Eye (tissue), 1 donor: ENCODE results near the gene CHST5.
A peak's percentile ranks its signal among the peaks of the same experiment; 100 is the strongest.

Experiments
- DNase-seq: peaks from one replicate; pipeline ENCODE4 v3.0.0-alpha.2; 2015

The CHST5 gene

GRCh38 chr16:75502916-75503605 lies 32.8 kb downstream of the CHST5 start:
- DNase-seq, result no peak

- peak; percentile 33 for DNase-seq
These were observed 34.1 kb downstream of the CHST5 start for GRCh38 chr16:75501820-75502219.

- no peak for DNase-seq
These were observed 34.5 kb downstream of the CHST5 start for GRCh38 chr16:75501359-75501758.

- DNase-seq, result peak; percentile 52
These were observed 37.1 kb downstream of the CHST5 start for GRCh38 chr16:75498605-75499322.

GRCh38 chr16:75497558-75497957 lies 38.4 kb downstream of the CHST5 start:
- DNase-seq, result no peak

- DNase-seq, result no peak
These were observed 40.7 kb downstream of the CHST5 start, which contains the start of gene CHST6 for GRCh38 chr16:75495076-75495674. TSS of gene CHST6 (minus strand) at chr16:75495441. CDS start at chr16:75479828, 15,613 bp downstream.

- DNase-seq, result peak; percentile 68
These were observed 41.2 kb downstream of the CHST5 start for GRCh38 chr16:75494661-75495075.

- DNase-seq, result no peak
These were observed 41.7 kb downstream of the CHST5 start for GRCh38 chr16:75494184-75494583.

GRCh38 chr16:75491876-75492275 lies 44.0 kb downstream of the CHST5 start:
- peak; percentile 47 for DNase-seq

- DNase-seq, result no peak
These were observed 47.6 kb downstream of the CHST5 start for GRCh38 chr16:75488322-75488721.

GRCh38 chr16:75486676-75487313 lies 49.1 kb downstream of the CHST5 start:
- DNase-seq, result no peak

GRCh38 chr16:75486014-75486675 lies 49.8 kb downstream of the CHST5 start:
- DNase-seq, result peak; percentile 25

- DNase-seq, result no peak
These were observed 50.5 kb downstream of the CHST5 start for GRCh38 chr16:75485230-75486013.

- no peak for DNase-seq
These were observed 52.7 kb downstream of the CHST5 start for GRCh38 chr16:75483222-75483621.

- no peak for DNase-seq
These were observed 53.3 kb downstream of the CHST5 start for GRCh38 chr16:75482434-75483205.

- no peak for DNase-seq
These were observed 54.4 kb downstream of the CHST5 start for GRCh38 chr16:75481475-75481874.

GRCh38 chr16:75479421-75479990 lies 56.4 kb downstream of the CHST5 start:
- DNase-seq, result no peak
